Prostate gland (tissue), 2 donors: ENCODE results near the gene TBX15. TPM values are rescaled to one million over a fixed set of nuclear protein-coding genes. Genes with fewer than 3 reads are reported as not detected.

Source experiments
- DNase-seq: peaks from one replicate; pipeline ENCODE4 v3.0.0-alpha.2; 2019; ENCODE audit warnings: low spot score
- H3K27ac ChIP-seq, 2 donors: fragments of 200-600 bp; sonication (generic); 2 replicates each; pipeline ENCODE4 v1.5.1; 2017 to 2019
- H3K27me3 ChIP-seq: fragments of 200-600 bp; sonication (generic); replicated peaks from 2 replicates; pipeline ENCODE4 v1.5.1; 2019; ENCODE audit not compliant: insufficient read depth
- H3K36me3 ChIP-seq, 2 donors: fragments of 200-600 bp; sonication (generic); 1 replicate in 1 of 2; 2 replicates in 1 of 2; pipeline versions ENCODE4 v1.5.1 to v1.8.1; 2017 to 2019
- H3K4me1 ChIP-seq: fragments of 200-600 bp; sonication (generic); replicated peaks from 2 replicates; pipeline ENCODE4 v1.5.1; 2019
- H3K4me3 ChIP-seq, 2 donors: fragments of 200-600 bp; sonication (generic); 2 replicates each; pipeline ENCODE4 v1.5.1; 2017 to 2019
- H3K9me3 ChIP-seq: fragments of 200-600 bp; sonication (generic); 2 replicates; pipeline ENCODE4 v1.5.1; 2017
- POLR2A ChIP-seq: fragments of 450-650 bp; IDR thresholded peaks from one replicate; pipeline ENCODE4 v1.6.1; 2016; ENCODE audit warnings: antibody characterized with exemption, mild to moderate bottlenecking
- POLR2AphosphoS5 ChIP-seq: sonication (generic); formaldehyde crosslinking; IDR thresholded peaks from one replicate; pipeline ENCODE4 v1.6.1; 2017; ENCODE audit warnings: antibody characterized with exemption
- WGBS: methylation state at CpG from one replicate; pipeline ENCODE4 v1.1.5; 2018; 5-methylcytosine and 5-hydroxymethylcytosine counted together
- intact Hi-C: fragments of 100-400 bp; cut with DNase I; formaldehyde crosslinking; loops from one replicate; pipeline ENCODE4 v1.14.2; 2022
- total RNA-seq, 2 donors: library from RNA; depleted of rRNA; stranded (reverse); fragments of >200 nt; gene quantifications; one replicate each; pipeline ENCODE4 v1.1.0, GENCODE V29; 2016
- TF ChIP-seq, protein P1 (sequence below), 4 experiments: fragments of 200-600 bp in 2 of 4; fragments of 450-650 bp in 2 of 4; sonication (generic) in 2 of 4; IDR thresholded peaks; 1 replicate in 3 of 4; 2 replicates in 1 of 4; pipeline ENCODE4 v1.5.1; 2016 to 2019; ENCODE audit warnings: antibody characterized with exemption in 4 of 4, mild to moderate bottlenecking in 2 of 4, moderate library complexity in 2 of 4

TBX15 gene
- total RNA-seq, 2 donors from 2014 or later, result 0.40 to 0.87 TPM

DNA sequence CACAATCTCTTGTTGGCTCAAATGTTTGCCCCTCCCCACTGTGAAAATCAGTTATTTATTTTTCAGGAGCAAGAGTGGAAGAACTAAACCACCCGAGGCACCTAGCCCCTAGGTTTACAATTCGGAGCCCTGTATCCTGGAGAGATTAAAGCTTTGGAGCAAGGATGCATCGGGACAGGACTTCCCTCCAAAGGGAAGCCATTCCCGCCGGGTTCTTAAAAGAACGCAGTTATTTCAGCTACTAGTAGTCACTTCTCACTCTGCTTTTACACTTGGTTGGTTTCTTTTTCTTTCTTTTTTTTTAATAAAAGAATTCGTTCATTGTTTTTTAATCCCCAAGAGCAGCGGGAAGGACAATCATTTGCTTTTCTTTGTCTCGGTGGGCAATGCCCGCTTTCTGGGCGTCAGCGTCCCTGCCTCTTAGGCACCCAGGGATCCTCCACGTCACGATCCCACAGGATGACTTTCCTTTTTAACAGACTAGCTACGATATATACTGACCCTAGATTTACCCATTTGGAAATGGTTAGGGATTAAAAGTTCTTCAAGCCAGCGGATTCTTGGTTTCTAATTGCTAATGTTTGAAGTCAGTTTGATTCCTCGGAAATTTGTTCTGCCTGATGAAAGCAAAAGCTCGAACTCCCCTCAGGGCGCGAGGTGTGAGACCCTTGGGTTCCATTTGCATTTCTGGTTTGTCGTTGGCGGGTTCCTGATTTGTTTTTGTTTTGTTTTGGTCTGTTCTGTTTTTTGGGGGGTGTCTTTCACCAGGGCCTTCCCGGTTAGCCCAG lies 9.0 kb downstream of the TBX15 start:
- TF ChIP-seq POLR2AphosphoS5 (no peak), POLR2A (no peak)
- TF ChIP-seq, protein P1, sequence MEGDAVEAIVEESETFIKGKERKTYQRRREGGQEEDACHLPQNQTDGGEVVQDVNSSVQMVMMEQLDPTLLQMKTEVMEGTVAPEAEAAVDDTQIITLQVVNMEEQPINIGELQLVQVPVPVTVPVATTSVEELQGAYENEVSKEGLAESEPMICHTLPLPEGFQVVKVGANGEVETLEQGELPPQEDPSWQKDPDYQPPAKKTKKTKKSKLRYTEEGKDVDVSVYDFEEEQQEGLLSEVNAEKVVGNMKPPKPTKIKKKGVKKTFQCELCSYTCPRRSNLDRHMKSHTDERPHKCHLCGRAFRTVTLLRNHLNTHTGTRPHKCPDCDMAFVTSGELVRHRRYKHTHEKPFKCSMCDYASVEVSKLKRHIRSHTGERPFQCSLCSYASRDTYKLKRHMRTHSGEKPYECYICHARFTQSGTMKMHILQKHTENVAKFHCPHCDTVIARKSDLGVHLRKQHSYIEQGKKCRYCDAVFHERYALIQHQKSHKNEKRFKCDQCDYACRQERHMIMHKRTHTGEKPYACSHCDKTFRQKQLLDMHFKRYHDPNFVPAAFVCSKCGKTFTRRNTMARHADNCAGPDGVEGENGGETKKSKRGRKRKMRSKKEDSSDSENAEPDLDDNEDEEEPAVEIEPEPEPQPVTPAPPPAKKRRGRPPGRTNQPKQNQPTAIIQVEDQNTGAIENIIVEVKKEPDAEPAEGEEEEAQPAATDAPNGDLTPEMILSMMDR (IDR thresholded peaks at IDR 0.05), result no peak
- Histone ChIP-seq H3K27ac (no peak overlapping the region), H3K27me3 (peaks cover 31% of the 10 kb centered on the region), H3K4me1 (no peaks in the 10 kb centered on the region), H3K9me3 (no peaks in the 10 kb centered on the region), H3K36me3 (no peaks in the 10 kb centered on the region), H3K4me3 (no peak overlapping the region)
- 10% methylated on average over 23 of the region's 23 CpGs for WGBS
- no peak for DNase-seq
- intact Hi-C loops, result no loop called here

DNA sequence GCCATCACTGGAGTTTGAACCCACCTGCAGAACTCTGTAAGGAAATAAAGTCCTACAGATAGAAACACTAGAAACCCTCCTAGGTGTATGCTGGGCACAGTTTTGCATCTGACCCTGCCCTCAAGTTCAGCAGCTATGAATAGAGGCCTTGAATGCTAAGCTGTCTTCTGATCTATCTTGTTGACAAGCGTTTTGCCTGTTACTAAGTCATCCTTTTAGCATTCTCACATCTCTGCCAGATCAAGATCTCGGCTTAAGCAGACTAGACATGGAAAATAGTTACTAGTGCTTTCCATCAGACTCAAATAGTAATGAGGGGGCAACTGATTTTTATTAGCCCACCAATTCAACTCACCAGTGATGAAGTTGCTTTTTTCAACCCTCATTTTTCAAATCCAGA lies 10.5 kb downstream of the TBX15 start:
- Histone ChIP-seq H3K9me3 (no peaks in the 10 kb centered on the region), H3K27me3 (peaks cover 18% of the 10 kb centered on the region), H3K4me3 (no peak overlapping the region), H3K36me3 (no peaks in the 10 kb centered on the region), H3K27ac (no peak overlapping the region), H3K4me1 (no peaks in the 10 kb centered on the region)
- WGBS, result 61% methylated on average over 2 of the region's 2 CpGs
- intact Hi-C loops, result no loop called here
- TF ChIP-seq POLR2AphosphoS5 (no peak), POLR2A (no peak)
- TF ChIP-seq, protein P1 (IDR thresholded peaks at IDR 0.05), result no peak
- no peak for DNase-seq

DNA sequence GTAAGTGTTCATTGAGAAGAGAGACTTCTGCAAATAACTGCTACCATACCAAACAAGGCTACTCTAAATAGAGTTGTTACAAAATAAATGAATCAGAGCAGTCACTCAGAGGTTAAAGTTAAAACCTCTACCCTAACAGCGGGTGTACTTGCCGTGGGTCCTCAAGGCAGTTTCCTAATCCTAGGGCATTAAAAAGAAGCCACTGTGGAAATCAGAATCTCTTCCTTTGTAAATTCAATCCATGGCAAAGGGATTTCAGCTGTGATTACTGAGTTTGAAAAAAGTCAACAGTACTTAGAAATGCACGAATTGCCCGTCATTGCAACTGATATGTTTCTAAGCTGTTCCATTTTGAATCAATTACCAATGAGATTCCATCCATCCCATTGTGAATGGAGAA lies 13.5 kb downstream of the TBX15 start:
- 44% methylated on average over 4 of the region's 4 CpGs for WGBS
- no peak overlapping the region for H3K4me3 ChIP-seq
- no peaks in the 10 kb centered on the region for H3K36me3 ChIP-seq
- no peak for TF ChIP-seq POLR2AphosphoS5
- TF ChIP-seq POLR2A, result no peak
- H3K27ac ChIP-seq, result no peak overlapping the region
- no peak for DNase-seq
- H3K27me3 ChIP-seq, result peaks cover 12% of the 10 kb centered on the region
- H3K9me3 ChIP-seq, result no peaks in the 10 kb centered on the region
- H3K4me1 ChIP-seq, result no peaks in the 10 kb centered on the region
- intact Hi-C loops, result no loop called here

DNA sequence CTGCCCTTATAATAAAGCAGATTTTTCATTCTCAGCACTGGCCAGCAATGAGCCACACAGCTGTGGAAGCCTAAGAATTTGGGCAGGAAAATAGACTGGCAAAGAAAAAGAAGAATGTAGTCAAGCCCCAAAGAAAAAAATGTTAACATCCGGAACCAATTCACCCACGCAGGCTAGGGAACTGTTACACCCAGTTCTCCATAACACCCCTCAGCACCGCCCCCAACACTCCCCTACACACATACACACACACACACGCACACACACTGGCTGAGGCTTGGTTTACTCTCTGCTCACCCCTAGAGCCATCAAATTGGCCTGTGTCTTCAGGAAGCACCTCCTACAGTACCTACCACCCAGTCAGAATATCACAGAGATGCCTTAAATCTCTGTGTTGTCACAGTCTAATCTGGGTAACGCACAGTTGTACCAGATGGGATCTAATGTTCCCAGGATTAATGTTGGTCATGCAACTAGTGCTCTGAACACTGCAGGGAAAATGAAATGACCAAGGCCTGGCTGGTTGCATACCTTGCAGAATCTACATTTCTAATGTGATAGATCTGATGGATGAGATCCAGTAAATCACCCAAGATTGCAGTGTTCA lies 14.5 kb downstream of the TBX15 start:
- H3K9me3 ChIP-seq, result no peaks in the 10 kb centered on the region
- no peak overlapping the region for H3K27ac ChIP-seq
- H3K4me1 ChIP-seq, result no peaks in the 10 kb centered on the region
- H3K27me3 ChIP-seq, result peaks cover 2% of the 10 kb centered on the region
- 53% methylated on average over 5 of the region's 5 CpGs for WGBS
- H3K4me3 ChIP-seq, result no peak overlapping the region
- TF ChIP-seq POLR2A, result no peak
- TF ChIP-seq POLR2AphosphoS5, result no peak
- TF ChIP-seq, protein P1 (IDR thresholded peaks at IDR 0.05), result no peak
- intact Hi-C loops, result no loop called here
- no peak for DNase-seq
- no peaks in the 10 kb centered on the region for H3K36me3 ChIP-seq

DNA sequence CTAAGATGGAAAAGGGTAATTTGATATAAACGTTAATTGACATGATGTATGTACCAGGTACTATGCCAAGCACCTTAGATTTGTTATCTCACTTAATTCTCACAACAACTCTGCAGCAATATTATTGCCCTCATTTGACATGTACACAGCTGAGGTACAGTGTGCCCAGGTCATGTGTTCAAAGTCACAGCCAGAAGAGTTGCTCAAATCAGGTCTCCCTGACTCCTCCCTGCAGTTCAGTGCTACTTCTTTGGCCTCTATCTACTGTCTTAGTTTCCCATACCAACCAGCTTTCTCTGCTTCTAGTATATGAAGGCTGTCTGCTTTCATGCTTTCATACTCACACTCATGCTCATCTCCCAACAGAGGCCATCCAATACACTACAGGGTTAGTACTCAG lies 15.1 kb downstream of the TBX15 start:
- TF ChIP-seq, protein P1 (IDR thresholded peaks at IDR 0.05), result no peak
- TF ChIP-seq POLR2A (no peak), POLR2AphosphoS5 (no peak)
- Histone ChIP-seq H3K36me3 (no peaks in the 10 kb centered on the region), H3K27ac (no peak overlapping the region), H3K27me3 (no peaks in the 10 kb centered on the region), H3K9me3 (no peaks in the 10 kb centered on the region), H3K4me3 (no peak overlapping the region), H3K4me1 (no peaks in the 10 kb centered on the region)
- WGBS, result 81% methylated on average over 1 of the region's 1 CpG
- intact Hi-C loops, result no loop called here
- no peak for DNase-seq
